K562 (cell line): ENCODE data around the gene C1orf167. TPM values are rescaled to one million over a fixed set of nuclear protein-coding genes. Genes with fewer than 3 reads are reported as not detected.

Experiments used
- GABPB2 ChIP-seq: fragments of 250-450 bp; sonication (Bioruptor Pico); conservative IDR thresholded peaks from 2 replicates; pipeline ENCODE4 v1.5.1; 2021; ENCODE audit warnings: mild to moderate bottlenecking
- RFX1 ChIP-seq: fragments of 450-650 bp; IDR thresholded peaks from 2 replicates; pipeline ENCODE4 v1.6.1; 2016; ENCODE audit warnings: mild to moderate bottlenecking, moderate library complexity
- SRSF3 ChIP-seq: fragments of 200-400 bp; formaldehyde crosslinking; IDR thresholded peaks from 2 replicates; pipeline ENCODE4 v1.6.1; 2016; ENCODE audit warnings: mild to moderate bottlenecking, low read length, moderate library complexity; ENCODE audit not compliant: insufficient read depth
- TAL1 ChIP-seq: fragments of 450-650 bp; IDR thresholded peaks from 2 replicates; pipeline ENCODE4 v1.6.1; 2016; ENCODE audit warnings: mild to moderate bottlenecking
- THRAP3 ChIP-seq: fragments of 450-650 bp; IDR thresholded peaks from 2 replicates; pipeline ENCODE4 v1.6.1; 2016; ENCODE audit warnings: mild to moderate bottlenecking, inconsistent platforms, borderline replicate concordance
- ZNF12 ChIP-seq: sonication (generic); formaldehyde crosslinking; IDR thresholded peaks from 2 replicates; pipeline ENCODE4 v1.4.0; 2020; ENCODE audit warnings: mild to moderate bottlenecking, missing genetic modification reagents
- ZNF75A ChIP-seq: fragments of 450-650 bp; formaldehyde crosslinking; IDR thresholded peaks from 2 replicates; pipeline ENCODE4 v1.4.0; 2020; ENCODE audit warnings: mild to moderate bottlenecking
- polyA plus RNA-seq, 8 experiments: library from polyadenylated mRNA; depleted of rRNA in 4 of 8; stranded (reverse) in 5 of 8; unstranded in 3 of 8; fragments of >200 nt; fragmentation: Nextera tagmentation in 2 of 8; fragmentation: Illumina TruSeq in 1 of 8; extraction: Ambion mirVana in 2 of 8; extraction: Trizol in 1 of 8; gene quantifications; 2 replicates each; pipeline versions ENCODE4 v1.2.1 to v1.2.3, GENCODE V29; 2011 to 2014; ENCODE audit warnings: inconsistent platforms in 1 of 8, missing spikeins in 1 of 8
- total RNA-seq, 7 experiments: library from RNA; depleted of rRNA in 6 of 7; stranded (reverse); fragments of >200 nt in 6 of 7; fragmentation: Illumina TruSeq in 2 of 7; extraction: Trizol in 2 of 7; gene quantifications; 2 replicates each; pipeline versions ENCODE4 v1.2.1 to v1.2.3, GENCODE V29; 2011 to 2021; ENCODE audit warnings: low replicate concordance in 1 of 7
- TF ChIP-seq, protein P1 (sequence below): fragments of 250-450 bp; sonication (Bioruptor Pico); IDR thresholded peaks from 2 replicates; pipeline ENCODE4 v1.4.0; 2020; ENCODE audit warnings: mild to moderate bottlenecking, moderate library complexity
- TF ChIP-seq, protein P2 (sequence below): fragments of 450-650 bp; conservative IDR thresholded peaks from 2 replicates; pipeline ENCODE4 v1.6.1; 2016; ENCODE audit warnings: missing genetic modification characterization, low read depth, mild to moderate bottlenecking, control low read depth, missing compliant biosample characterization

The C1orf167 gene
- total and polyA plus RNA-seq, 9 of the 15 experiments (the other 6 are each of a cell fraction or from before 2014, with no cell fraction given), result 0.22 to 0.86 (median 0.31) TPM; not detected in 2

DNA sequence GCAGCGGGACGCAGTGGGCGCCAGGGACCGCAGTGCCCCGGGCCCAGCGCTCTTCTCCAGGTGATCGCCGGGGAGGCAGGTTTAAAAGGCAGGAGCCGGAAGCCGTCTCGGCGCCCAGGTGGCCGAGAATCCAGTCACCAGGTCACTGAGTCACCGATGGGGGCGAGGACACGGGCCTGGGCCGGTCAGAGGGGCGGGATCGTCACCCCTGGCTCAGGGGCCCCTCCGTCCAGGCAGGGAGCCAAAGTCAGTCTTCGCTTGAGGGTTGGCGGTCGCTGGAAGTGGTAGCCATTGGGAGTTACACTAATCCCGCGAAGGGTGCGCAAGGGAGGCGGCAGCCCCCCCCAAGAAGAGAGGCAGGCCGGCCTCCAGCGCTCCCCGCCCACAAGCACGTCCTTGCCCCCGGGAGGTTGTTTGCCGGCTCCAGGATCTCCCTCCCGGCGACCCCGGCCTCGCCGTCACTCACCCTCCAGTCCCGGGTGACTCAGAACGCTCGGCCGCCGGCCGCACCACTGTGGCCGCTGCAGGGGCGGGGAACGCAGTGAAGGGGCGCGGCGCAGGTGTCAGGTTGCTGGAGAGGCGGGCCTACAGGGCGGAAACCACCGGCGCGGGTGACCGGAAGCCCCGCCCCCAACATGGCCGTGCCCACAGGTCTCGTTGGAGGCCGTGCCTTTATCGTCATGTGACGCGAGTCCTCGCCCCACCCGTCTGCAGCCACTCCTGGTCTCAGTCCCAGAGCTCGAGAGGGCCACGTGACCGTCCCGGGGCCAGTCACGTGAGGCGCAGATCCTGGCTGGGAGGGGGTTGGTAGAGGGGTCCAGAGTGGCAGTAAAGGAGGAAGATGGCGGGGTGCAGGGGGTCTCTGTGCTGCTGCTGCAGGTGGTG lies 43.7 kb downstream of the C1orf167 start, which contains the start of the genes CLCN6 and MTHFR (continued):
- TF ChIP-seq, protein P1, sequence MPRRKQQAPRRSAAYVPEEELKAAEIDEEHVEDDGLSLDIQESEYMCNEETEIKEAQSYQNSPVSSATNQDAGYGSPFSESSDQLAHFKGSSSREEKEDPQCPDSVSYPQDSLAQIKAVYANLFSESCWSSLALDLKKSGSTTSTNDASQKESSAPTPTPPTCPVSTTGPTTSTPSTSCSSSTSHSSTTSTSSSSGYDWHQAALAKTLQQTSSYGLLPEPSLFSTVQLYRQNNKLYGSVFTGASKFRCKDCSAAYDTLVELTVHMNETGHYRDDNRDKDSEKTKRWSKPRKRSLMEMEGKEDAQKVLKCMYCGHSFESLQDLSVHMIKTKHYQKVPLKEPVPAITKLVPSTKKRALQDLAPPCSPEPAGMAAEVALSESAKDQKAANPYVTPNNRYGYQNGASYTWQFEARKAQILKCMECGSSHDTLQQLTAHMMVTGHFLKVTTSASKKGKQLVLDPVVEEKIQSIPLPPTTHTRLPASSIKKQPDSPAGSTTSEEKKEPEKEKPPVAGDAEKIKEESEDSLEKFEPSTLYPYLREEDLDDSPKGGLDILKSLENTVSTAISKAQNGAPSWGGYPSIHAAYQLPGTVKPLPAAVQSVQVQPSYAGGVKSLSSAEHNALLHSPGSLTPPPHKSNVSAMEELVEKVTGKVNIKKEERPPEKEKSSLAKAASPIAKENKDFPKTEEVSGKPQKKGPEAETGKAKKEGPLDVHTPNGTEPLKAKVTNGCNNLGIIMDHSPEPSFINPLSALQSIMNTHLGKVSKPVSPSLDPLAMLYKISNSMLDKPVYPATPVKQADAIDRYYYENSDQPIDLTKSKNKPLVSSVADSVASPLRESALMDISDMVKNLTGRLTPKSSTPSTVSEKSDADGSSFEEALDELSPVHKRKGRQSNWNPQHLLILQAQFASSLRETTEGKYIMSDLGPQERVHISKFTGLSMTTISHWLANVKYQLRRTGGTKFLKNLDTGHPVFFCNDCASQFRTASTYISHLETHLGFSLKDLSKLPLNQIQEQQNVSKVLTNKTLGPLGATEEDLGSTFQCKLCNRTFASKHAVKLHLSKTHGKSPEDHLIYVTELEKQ (CRISPR knock-in tag), result no peak
- peak; percentile 81 for TF ChIP-seq ZNF12 (CRISPR knock-in tag)
- no peak for TF ChIP-seq RFX1
- TF ChIP-seq, protein P2, sequence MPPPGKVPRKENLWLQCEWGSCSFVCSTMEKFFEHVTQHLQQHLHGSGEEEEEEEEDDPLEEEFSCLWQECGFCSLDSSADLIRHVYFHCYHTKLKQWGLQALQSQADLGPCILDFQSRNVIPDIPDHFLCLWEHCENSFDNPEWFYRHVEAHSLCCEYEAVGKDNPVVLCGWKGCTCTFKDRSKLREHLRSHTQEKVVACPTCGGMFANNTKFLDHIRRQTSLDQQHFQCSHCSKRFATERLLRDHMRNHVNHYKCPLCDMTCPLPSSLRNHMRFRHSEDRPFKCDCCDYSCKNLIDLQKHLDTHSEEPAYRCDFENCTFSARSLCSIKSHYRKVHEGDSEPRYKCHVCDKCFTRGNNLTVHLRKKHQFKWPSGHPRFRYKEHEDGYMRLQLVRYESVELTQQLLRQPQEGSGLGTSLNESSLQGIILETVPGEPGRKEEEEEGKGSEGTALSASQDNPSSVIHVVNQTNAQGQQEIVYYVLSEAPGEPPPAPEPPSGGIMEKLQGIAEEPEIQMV (tag), result no peak
- TF ChIP-seq TAL1, result peak; percentile 40; the same call in 1 of the 2 replicates
- TF ChIP-seq THRAP3, result no peak
- 0 out of 2 replicates have a peak, but pooled peaks have one; percentile 20 for TF ChIP-seq GABPB2
- TF ChIP-seq SRSF3, result peak; percentile 92; the same call in 1 of the 2 replicates
- no peak for TF ChIP-seq ZNF75A (CRISPR knock-in tag)
